SK-N-SH treated with all-trans-retinoic acid at 6 μM for 48 hours (cell line): ENCODE results near the gene SLC5A4.

Experiments
- RARB ChIP-seq: fragments of 250-450 bp; sonication (Bioruptor Pico); IDR thresholded peaks from 2 replicates; pipeline ENCODE4 v1.8.0; 2021; ENCODE audit warnings: mild to moderate bottlenecking, moderate library complexity
- ZNF70 ChIP-seq: fragments of 450-650 bp; formaldehyde crosslinking; IDR thresholded peaks from 2 replicates; pipeline ENCODE4 v1.5.0; 2020; ENCODE audit warnings: mild to moderate bottlenecking, moderate library complexity

DNA sequence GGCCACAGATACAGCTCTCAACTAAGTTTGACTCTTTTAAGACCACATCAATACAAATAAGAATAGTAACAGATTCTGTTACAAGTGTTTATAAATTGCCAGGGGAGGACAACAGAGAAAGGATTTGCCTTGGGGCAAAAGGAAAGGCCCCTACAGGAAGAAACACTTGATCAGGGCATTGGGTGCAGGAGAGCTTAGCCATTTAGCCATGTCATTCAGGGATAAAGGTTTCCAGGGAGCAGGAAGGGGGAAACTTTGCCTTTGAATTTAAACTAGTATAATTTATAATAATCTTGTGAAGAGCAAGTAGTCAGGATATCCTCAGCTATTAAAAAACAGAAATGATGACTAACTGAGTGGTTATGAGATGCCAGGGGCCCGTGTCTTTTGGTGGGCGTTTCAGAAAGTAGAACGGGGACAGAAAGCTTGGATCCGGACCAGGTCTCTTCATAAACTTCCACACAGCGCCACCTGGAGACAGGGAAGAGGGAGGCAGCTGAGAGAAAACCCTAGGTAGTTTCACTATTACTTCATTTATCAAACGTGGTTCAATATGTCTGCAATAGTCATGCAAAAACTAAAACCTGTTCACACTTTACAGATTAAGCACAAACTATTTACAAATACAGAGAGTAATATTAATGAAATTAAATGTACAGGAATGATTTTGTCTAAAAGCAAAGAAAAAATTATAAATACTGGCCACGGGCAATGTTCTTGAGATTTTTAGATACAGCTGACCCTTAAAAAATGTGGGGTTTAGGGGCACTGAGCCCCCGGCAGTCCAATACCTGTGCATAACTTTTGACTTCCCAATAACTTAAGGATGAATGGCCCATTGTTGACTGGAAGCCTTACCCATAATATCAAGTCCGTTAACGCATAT, 11.0 kb upstream of the SLC5A4 start:
- no peak for TF ChIP-seq RARB
- no peak for TF ChIP-seq ZNF70 (CRISPR knock-in tag)
